ENCODE results near the gene DNAH14. TPM values are rescaled to one million over a fixed set of nuclear protein-coding genes. Genes with fewer than 3 reads are reported as not detected.
"Not testable (repeated sequence)": the region's sequence is repeated elsewhere in the genome, so short reads cannot be mapped to it uniquely, and the experiment has no call there.

DNAH14 gene
- total RNA-seq, 4 donors from 2014 or later: 9.5 to 32.4 (median 14.8) TPM

DNA sequence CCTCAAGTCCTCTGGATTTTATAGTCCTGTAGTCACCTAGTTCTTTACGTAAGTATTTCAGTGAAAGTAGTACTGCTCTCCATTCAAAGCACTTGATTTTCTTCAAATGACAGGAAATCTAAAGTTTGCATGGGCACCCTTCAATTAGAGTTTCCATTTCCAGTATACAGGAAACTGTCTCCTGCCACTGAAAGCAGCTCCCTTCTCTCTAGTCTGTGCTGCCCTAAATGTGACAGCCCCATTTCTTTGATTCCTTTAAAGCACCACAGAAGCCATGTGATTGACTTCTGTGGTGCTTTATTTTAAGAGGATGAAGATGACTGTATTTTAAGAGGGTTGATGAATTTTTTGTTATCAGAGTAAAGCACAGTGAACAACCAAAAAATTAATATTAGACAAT is 226.1 kb downstream of the DNAH14 start:
- no peak for TF ChIP-seq EP300 (IDR thresholded peaks at IDR 0.05)
- TF ChIP-seq CTCF (IDR thresholded peaks at IDR 0.05): no peak
- no peak for TF ChIP-seq POLR2AphosphoS5 (IDR thresholded peaks at IDR 0.05)
- no peak for TF ChIP-seq POLR2A (IDR thresholded peaks at IDR 0.05)
- H3K4me1 ChIP-seq: no peaks in the 10 kb centered on the region
- H3K4me3 ChIP-seq: no peak overlapping the region
- H3K27ac ChIP-seq: no peak overlapping the region
- 82 to 91% methylated on average over 1 of the region's 1 CpG for WGBS, 2 donors (ENCODE audit: low coverage in 1 of 2)
- H3K9me3 ChIP-seq: no peaks in the 10 kb centered on the region
- H3K36me3 ChIP-seq: no peaks in the 10 kb centered on the region
- ATAC-seq: no peak
- H3K27me3 ChIP-seq: no peaks in the 10 kb centered on the region

- no peak for TF ChIP-seq POLR2A (IDR thresholded peaks at IDR 0.05)
Observed at GRCh38 chr1:225156254-225156653, 226.8 kb downstream of the DNAH14 start.

DNA sequence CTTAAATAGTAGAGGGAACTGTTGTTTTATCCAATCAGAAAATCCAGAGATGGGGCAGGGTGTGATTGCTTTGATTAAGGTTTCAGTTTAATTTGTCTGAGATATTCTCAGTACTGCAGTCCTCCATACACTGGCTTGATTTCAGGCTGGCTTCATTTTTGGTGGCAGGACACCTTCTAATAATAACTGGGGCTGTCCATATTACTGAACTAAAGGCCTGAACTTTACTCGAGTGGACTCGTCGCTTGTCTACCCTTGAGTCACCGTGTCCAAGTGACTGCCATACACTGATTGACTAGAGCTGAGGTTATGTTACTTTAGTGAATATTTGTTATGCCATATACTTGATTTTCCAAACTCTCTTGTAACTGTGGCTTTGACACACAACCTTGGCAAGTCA is 228.8 kb downstream of the DNAH14 start:
- Histone ChIP-seq H3K4me1 (no peaks in the 10 kb centered on the region), H3K27ac (no peak overlapping the region), H3K4me3 (no peak overlapping the region), H3K27me3 (no peaks in the 10 kb centered on the region), H3K9me3 (no peaks in the 10 kb centered on the region), H3K36me3 (no peaks in the 10 kb centered on the region)
- WGBS, 2 donors (ENCODE audit: low coverage in 1 of 2): 96 to 100% methylated on average over 4 of the region's 4 CpGs
- no peak for ATAC-seq
- TF ChIP-seq EP300 (IDR thresholded peaks at IDR 0.05) (no peak), POLR2AphosphoS5 (IDR thresholded peaks at IDR 0.05) (no peak), CTCF (IDR thresholded peaks at IDR 0.05) (no peak), POLR2A (IDR thresholded peaks at IDR 0.05) (no peak)

More at GRCh38 chr1:225156254-225156653, 226.8 kb downstream of the DNAH14 start:
- no peak for ATAC-seq
- Histone ChIP-seq H3K27me3 (no peaks in the 10 kb centered on the region), H3K27ac (no peak overlapping the region), H3K4me1 (no peaks in the 10 kb centered on the region), H3K9me3 (no peaks in the 10 kb centered on the region), H3K4me3 (no peak overlapping the region), H3K36me3 (no peaks in the 10 kb centered on the region)
- 57 to 63% methylated on average over 3 of the region's 3 CpGs for WGBS, 2 donors (ENCODE audit: low coverage in 1 of 2)

GRCh38 chr1:225159793-225160192 is 230.3 kb downstream of the DNAH14 start:
- no peak for ATAC-seq
- H3K36me3 ChIP-seq: no peaks in the 10 kb centered on the region
- no peaks in the 10 kb centered on the region for H3K27me3 ChIP-seq
- 17 to 30% methylated on average over 1 of the region's 1 CpG for WGBS, 2 donors (ENCODE audit: low coverage in 1 of 2)
- H3K27ac ChIP-seq: no peak overlapping the region
- H3K9me3 ChIP-seq: no peaks in the 10 kb centered on the region
- no peak overlapping the region for H3K4me3 ChIP-seq
- TF ChIP-seq POLR2A (IDR thresholded peaks at IDR 0.05) (no peak), POLR2AphosphoS5 (IDR thresholded peaks at IDR 0.05) (no peak), EP300 (IDR thresholded peaks at IDR 0.05) (no peak), CTCF (IDR thresholded peaks at IDR 0.05) (no peak)
- no peaks in the 10 kb centered on the region for H3K4me1 ChIP-seq

DNA sequence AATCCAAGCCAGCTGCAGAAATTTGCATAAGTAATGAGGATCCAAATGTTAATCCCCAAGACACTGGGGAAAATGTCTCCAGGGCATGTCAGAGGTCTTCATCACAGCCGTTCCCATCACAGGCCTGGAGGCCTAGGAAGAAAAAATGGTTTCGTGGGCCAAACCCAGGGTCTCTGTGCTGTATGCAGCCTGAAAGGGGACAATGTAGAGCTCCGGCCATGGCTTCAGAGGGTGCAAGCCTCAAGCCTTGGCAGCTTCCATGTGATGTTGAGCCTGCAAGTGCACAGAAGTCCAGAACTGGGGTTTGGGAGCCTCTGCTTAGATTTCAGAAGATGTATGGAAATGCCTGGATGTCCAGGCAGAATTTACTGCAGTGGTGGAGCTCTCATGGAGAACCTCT is 247.9 kb downstream of the DNAH14 start:
- H3K27ac ChIP-seq, H3K4me1 ChIP-seq, H3K27me3 ChIP-seq, H3K36me3 ChIP-seq, ATAC-seq, H3K4me3 ChIP-seq: not testable (repeated sequence)
- H3K9me3 ChIP-seq: peaks cover 0 to 44% (median 0%) of the 10 kb centered on the region in 3 donors
- 100% methylated on average over 2 of the region's 3 CpGs; no CpG with 5 or more reads in 1 of the 2 donors for WGBS, 2 donors (ENCODE audit: low coverage in 1 of 2)

GRCh38 chr1:225179686-225180085 is 250.2 kb downstream of the DNAH14 start:
- Histone ChIP-seq H3K4me1 (no peaks in the 10 kb centered on the region), H3K9me3 (peaks cover 0 to 44% (median 0%) of the 10 kb centered on the region in 3 donors), H3K4me3 (no peak overlapping the region), H3K27me3 (no peaks in the 10 kb centered on the region), H3K36me3 (no peaks in the 10 kb centered on the region), H3K27ac (no peak overlapping the region)
- TF ChIP-seq POLR2A (IDR thresholded peaks at IDR 0.05): no peak
- TF ChIP-seq POLR2AphosphoS5 (IDR thresholded peaks at IDR 0.05): no peak
- TF ChIP-seq EP300 (IDR thresholded peaks at IDR 0.05): no peak
- no peak for TF ChIP-seq CTCF (IDR thresholded peaks at IDR 0.05)
- ATAC-seq: no peak
